ENCODE results near the gene MSI2.

The MSI2 gene

DNA sequence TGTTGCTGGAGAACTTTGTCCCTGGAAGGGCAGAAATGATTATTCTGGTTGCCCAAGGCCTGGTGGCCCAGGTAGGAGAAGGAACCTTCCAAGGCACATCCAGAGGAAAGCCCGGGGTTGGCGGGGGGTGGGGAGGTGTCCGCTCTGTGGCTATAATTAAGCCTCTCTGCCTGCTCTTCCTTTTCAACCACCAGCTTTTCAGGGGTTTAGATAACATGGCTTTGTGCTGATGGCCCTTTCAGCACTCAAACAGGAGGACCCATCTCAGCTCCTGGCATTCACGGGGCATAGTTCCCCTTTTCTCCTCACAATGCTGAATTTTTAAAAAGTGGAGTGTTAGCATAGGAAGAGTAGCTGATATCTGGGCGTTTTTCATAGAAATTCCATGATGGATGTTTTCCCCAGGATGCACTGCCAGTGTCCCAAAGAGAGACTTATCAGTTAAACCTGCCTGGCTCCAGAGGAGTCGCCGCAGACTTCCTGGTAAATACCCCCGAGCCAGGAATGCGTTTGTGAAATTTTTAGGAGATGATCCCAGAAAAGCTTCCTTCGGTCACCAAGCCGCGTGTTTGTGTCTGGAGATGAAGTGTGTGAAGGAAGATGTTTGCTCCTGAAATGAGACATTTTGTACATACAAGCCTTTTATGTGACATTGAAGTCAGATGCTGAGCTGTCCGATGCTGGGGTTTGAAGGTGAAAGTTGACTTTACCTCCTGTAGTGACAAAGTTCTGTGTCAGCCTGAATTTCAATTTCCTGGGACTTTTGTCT, 188.5 kb downstream of the MSI2 start:
- no peak overlapping the region for H3K9ac ChIP-seq (ENCODE audit: insufficient read length, low read depth)

DNA sequence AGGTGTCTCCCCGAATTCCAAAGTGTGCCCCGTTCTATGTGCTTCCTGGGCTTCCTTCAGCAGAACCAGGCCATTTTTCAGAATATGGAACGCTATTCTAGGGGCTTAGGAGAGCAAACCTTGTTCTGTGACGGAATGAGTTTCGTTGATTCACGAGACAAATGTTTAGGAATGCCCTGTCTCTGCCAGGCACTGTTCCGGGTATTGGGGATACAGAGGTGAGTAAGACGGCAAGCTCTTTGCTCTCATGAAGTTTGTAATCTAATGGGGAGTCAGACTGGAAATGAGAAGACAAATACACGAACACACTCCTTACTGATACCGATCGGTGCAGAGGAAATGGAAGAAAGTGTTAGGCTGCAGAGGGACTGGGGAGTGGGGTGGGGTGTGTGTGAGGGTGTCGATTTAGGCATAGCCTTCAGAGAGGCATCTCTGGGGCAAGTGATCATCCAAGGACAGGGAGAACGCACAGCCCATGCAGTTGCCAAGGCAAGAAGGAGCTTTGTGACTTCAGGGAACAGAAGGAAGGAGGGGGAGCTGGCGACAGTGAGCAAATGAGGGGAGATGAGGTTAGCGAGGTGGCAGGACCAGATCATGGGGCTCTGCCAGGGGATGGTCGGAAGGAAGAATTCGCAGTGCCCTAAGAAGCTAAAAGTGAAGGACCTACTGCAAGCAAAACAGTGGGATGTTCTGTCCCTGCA, 189.6 kb downstream of the MSI2 start:
- DNase-seq (ENCODE audit: low read depth, low spot score), result no peak
- Histone ChIP-seq H3K27me3 (ENCODE audit: insufficient read depth, insufficient read length) (no peaks in the 10 kb centered on the region), H3K4me3 (ENCODE audit: insufficient read length, low read depth) (no peak overlapping the region), H3K4me1 (ENCODE audit: insufficient read depth, insufficient read length) (peaks cover 18% of the 10 kb centered on the region), H3K36me3 (ENCODE audit: insufficient read depth, insufficient read length, low read length) (peaks cover 5% of the 10 kb centered on the region), H3K9me3 (ENCODE audit: insufficient read depth, low read length) (no peaks in the 10 kb centered on the region), H3K9ac (ENCODE audit: insufficient read length, low read depth) (no peak overlapping the region)
- TF ChIP-seq SUZ12 (IDR thresholded peaks at IDR 0.05; ENCODE audit: extremely low read depth, insufficient read depth, insufficient read length), result no peak
- TF ChIP-seq YY1 (IDR thresholded peaks at IDR 0.05; ENCODE audit: insufficient read depth, insufficient read length), result no peak
- no peak for TF ChIP-seq ZNF274 (IDR thresholded peaks at IDR 0.05; ENCODE audit: low read depth, low read length)

More for the DNA sequence above, 188.5 kb downstream of the MSI2 start:
- Histone ChIP-seq H3K9me3 (ENCODE audit: insufficient read depth, low read length) (no peaks in the 10 kb centered on the region), H3K36me3 (ENCODE audit: insufficient read depth, insufficient read length, low read length) (peaks cover 3% of the 10 kb centered on the region), H3K4me3 (ENCODE audit: insufficient read length, low read depth) (no peak overlapping the region), H3K4me1 (ENCODE audit: insufficient read depth, insufficient read length) (peaks cover 25% of the 10 kb centered on the region), H3K27me3 (ENCODE audit: insufficient read depth, insufficient read length) (no peaks in the 10 kb centered on the region)
- TF ChIP-seq SUZ12 (IDR thresholded peaks at IDR 0.05; ENCODE audit: extremely low read depth, insufficient read depth, insufficient read length) (no peak), ZNF274 (IDR thresholded peaks at IDR 0.05; ENCODE audit: low read depth, low read length) (no peak), YY1 (IDR thresholded peaks at IDR 0.05; ENCODE audit: insufficient read depth, insufficient read length) (no peak)
- no peak for DNase-seq (ENCODE audit: low read depth, low spot score)

DNA sequence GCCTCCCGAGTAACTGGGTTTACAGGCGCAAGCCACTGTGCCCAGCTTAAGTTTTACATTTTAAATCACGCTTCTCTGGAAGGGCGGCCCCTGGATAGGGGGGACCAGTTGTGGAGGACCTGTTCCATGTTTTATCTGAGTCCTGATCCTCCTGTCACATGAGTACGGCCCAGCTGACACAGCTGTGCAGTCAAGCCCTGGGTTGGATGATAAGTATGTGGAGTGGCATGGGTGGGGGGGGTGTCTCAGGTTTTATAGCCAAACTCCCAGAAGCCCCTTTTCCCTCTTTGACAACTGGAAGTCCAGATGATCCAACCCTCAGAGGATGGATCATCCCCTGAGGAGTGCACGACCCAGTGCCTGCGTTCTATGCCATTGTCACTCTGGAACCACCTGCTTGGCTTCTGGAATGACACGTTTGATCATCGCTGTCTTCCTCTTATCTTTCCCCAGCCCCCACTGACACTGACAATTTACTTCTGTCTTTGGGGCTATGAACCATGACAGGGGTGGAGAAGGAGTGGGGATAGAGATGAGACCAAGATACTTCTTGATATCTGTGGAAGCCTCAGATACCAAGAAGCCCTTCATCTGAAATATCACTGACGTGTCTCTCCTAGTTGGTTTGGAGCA, 191.2 kb downstream of the MSI2 start:
- Histone ChIP-seq H3K4me1 (ENCODE audit: insufficient read depth, insufficient read length) (peaks cover 16% of the 10 kb centered on the region), H3K9ac (ENCODE audit: insufficient read length, low read depth) (no peak overlapping the region), H3K36me3 (ENCODE audit: insufficient read depth, insufficient read length, low read length) (peaks cover 12% of the 10 kb centered on the region), H3K4me3 (ENCODE audit: insufficient read length, low read depth) (no peak overlapping the region), H3K9me3 (ENCODE audit: insufficient read depth, low read length) (no peaks in the 10 kb centered on the region), H3K27me3 (ENCODE audit: insufficient read depth, insufficient read length) (no peaks in the 10 kb centered on the region)
- DNase-seq (ENCODE audit: low read depth, low spot score), result no peak
- no peak for TF ChIP-seq SUZ12 (IDR thresholded peaks at IDR 0.05; ENCODE audit: extremely low read depth, insufficient read depth, insufficient read length)
- TF ChIP-seq ZNF274 (IDR thresholded peaks at IDR 0.05; ENCODE audit: low read depth, low read length), result no peak
- no peak for TF ChIP-seq YY1 (IDR thresholded peaks at IDR 0.05; ENCODE audit: insufficient read depth, insufficient read length)

DNA sequence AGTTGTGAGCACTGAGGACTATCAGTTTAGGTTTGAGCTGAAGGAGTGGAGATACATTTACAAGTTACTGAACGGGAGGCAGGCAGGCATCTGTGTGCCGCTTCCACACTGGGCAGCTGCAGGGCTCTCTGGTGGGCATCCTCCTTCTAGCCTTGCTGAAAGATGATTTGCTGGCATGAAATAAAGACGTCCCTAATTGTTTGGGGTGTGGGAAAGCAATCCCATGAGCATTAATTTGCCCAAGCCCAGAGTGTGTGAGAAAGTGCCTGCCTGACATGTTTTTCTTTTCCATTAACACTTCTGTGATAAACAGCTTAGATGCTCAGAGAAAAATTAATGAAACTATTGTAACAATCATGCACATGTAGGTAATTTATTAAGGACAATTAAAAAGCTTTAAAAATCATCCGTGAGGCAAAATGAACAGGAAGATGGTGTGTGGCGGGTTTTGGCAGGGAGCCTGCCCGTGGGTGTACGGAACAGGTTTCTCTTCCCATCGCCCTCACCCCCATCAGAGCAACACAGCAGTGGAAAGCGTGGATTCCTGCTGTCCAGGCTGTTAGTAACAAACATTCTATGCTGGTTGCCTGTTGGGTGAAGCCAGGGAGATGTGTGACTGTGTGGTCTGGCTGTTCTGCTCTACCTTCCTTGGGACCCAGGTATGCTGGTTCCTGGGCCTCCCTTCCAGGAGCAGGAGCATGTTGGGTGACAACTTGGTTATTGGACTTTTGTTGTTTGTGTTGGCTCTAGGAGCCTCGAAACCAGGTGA, 191.9 kb downstream of the MSI2 start:
- Histone ChIP-seq H3K4me1 (ENCODE audit: insufficient read depth, insufficient read length) (peaks cover 13% of the 10 kb centered on the region), H3K9ac (ENCODE audit: insufficient read length, low read depth) (no peak overlapping the region), H3K27me3 (ENCODE audit: insufficient read depth, insufficient read length) (no peaks in the 10 kb centered on the region), H3K36me3 (ENCODE audit: insufficient read depth, insufficient read length, low read length) (peaks cover 12% of the 10 kb centered on the region), H3K9me3 (ENCODE audit: insufficient read depth, low read length) (no peaks in the 10 kb centered on the region), H3K4me3 (ENCODE audit: insufficient read length, low read depth) (no peak overlapping the region)
- no peak for TF ChIP-seq YY1 (IDR thresholded peaks at IDR 0.05; ENCODE audit: insufficient read depth, insufficient read length)
- no peak for TF ChIP-seq SUZ12 (IDR thresholded peaks at IDR 0.05; ENCODE audit: extremely low read depth, insufficient read depth, insufficient read length)
- no peak for TF ChIP-seq ZNF274 (IDR thresholded peaks at IDR 0.05; ENCODE audit: low read depth, low read length)
- DNase-seq (ENCODE audit: low read depth, low spot score), result no peak

DNA sequence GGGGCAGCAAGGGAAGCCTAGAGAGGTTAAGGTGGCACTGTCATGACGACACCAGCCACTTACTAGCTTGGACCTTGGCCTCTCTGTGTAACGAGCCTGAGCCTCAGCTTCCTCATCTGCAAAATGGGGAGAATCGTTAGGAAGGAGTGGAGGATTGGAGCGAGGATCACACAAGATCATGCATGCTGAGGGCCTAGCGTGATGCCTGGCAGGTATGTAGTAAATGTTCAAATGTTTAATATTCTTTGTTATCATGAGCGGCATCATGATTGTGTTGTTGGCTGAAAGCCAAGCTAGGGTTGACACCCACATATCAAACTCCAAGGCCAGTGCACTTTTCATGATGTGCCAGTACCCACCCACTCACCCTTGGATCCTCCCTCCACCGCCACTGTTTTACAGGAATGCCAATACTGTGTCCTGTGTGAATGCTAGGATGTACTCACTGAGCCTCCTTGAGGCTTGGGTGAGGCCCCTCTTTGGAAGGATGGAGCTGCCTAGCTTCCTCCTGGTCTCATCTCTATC, 192.5 kb downstream of the MSI2 start:
- Histone ChIP-seq H3K27me3 (ENCODE audit: insufficient read depth, insufficient read length) (no peaks in the 10 kb centered on the region), H3K9me3 (ENCODE audit: insufficient read depth, low read length) (no peaks in the 10 kb centered on the region), H3K4me1 (ENCODE audit: insufficient read depth, insufficient read length) (peaks cover 8% of the 10 kb centered on the region), H3K4me3 (ENCODE audit: insufficient read length, low read depth) (no peak overlapping the region), H3K9ac (ENCODE audit: insufficient read length, low read depth) (no peak overlapping the region), H3K36me3 (ENCODE audit: insufficient read depth, insufficient read length, low read length) (peaks cover 9% of the 10 kb centered on the region)
- TF ChIP-seq SUZ12 (IDR thresholded peaks at IDR 0.05; ENCODE audit: extremely low read depth, insufficient read depth, insufficient read length), result no peak
- no peak for TF ChIP-seq ZNF274 (IDR thresholded peaks at IDR 0.05; ENCODE audit: low read depth, low read length)
- TF ChIP-seq YY1 (IDR thresholded peaks at IDR 0.05; ENCODE audit: insufficient read depth, insufficient read length), result no peak
- DNase-seq (ENCODE audit: low read depth, low spot score), result no peak

DNA sequence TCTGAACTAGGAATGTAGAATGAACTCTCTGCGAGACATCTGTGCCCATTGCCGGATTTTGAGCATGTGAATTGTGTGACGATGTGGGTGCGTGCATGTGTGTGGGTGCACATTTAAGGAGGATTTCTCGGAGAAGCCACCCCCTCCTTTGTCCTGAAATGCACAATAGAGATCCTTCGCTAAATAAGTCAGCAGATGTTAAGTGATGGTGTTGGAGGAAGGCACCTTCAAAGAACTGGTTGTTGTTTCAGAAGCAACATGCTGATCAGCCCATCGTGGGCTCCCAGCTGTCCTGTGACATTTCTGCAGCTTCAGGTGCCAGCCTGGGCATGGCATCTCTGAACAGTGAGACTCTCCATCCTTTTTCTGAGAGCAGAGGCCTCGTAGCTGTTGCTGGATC, 194.9 kb downstream of the MSI2 start:
- H3K4me1 ChIP-seq (ENCODE audit: insufficient read depth, insufficient read length), result no peaks in the 10 kb centered on the region
- no peak overlapping the region for H3K9ac ChIP-seq (ENCODE audit: insufficient read length, low read depth)
- no peaks in the 10 kb centered on the region for H3K9me3 ChIP-seq (ENCODE audit: insufficient read depth, low read length)
- no peaks in the 10 kb centered on the region for H3K27me3 ChIP-seq (ENCODE audit: insufficient read depth, insufficient read length)
- peaks cover 11% of the 10 kb centered on the region for H3K36me3 ChIP-seq (ENCODE audit: insufficient read depth, insufficient read length, low read length)
- H3K4me3 ChIP-seq (ENCODE audit: insufficient read length, low read depth), result no peak overlapping the region
- no peak for DNase-seq (ENCODE audit: low read depth, low spot score)
- no peak for TF ChIP-seq YY1 (IDR thresholded peaks at IDR 0.05; ENCODE audit: insufficient read depth, insufficient read length)
- TF ChIP-seq SUZ12 (IDR thresholded peaks at IDR 0.05; ENCODE audit: extremely low read depth, insufficient read depth, insufficient read length), result no peak
- TF ChIP-seq ZNF274 (IDR thresholded peaks at IDR 0.05; ENCODE audit: low read depth, low read length), result no peak
